LHCN-M2 (cell line): Measurements from ENCODE around the gene OS9. TPM values are rescaled to one million over a fixed set of nuclear protein-coding genes. Genes with fewer than 3 reads are reported as not detected.
"Not testable (repeated sequence)": the region's sequence is repeated elsewhere in the genome, so short reads cannot be mapped to it uniquely, and the experiment has no call there.

Source experiments
- DNase-seq: peaks from one replicate; pipeline ENCODE4 v3.0.0-alpha.2; 2012; ENCODE audit warnings: low read depth
- polyA plus RNA-seq: library from polyadenylated mRNA; unstranded; fragments of >200 nt; gene quantifications from one replicate; pipeline ENCODE4 v1.2.1, GENCODE V29; 2012; ENCODE audit warnings: missing spikeins
- total RNA-seq: library from RNA; depleted of rRNA; stranded (reverse); fragments of >200 nt; gene quantifications from 2 replicates; pipeline ENCODE4 v1.2.3, GENCODE V29; 2014; rRNA removed

OS9 gene, protein sequence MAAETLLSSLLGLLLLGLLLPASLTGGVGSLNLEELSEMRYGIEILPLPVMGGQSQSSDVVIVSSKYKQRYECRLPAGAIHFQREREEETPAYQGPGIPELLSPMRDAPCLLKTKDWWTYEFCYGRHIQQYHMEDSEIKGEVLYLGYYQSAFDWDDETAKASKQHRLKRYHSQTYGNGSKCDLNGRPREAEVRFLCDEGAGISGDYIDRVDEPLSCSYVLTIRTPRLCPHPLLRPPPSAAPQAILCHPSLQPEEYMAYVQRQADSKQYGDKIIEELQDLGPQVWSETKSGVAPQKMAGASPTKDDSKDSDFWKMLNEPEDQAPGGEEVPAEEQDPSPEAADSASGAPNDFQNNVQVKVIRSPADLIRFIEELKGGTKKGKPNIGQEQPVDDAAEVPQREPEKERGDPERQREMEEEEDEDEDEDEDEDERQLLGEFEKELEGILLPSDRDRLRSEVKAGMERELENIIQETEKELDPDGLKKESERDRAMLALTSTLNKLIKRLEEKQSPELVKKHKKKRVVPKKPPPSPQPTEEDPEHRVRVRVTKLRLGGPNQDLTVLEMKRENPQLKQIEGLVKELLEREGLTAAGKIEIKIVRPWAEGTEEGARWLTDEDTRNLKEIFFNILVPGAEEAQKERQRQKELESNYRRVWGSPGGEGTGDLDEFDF
- total RNA-seq = 184 and 214 TPM in 2 replicates
- 157 TPM for polyA plus RNA-seq

- DNase-seq = peak; percentile 100
These were observed at the start of gene OS9 for GRCh38 chr12:57693659-57694458. OS9 (plus strand) TSS chr12:57694132; CDS start chr12:57694162, 30 bp downstream.

- peak; percentile 63 for DNase-seq
These were observed 47.8 kb upstream of the OS9 start for GRCh38 chr12:57645990-57646658.

- not testable (repeated sequence) for DNase-seq
These were observed 47.3 kb upstream of the OS9 start for GRCh38 chr12:57646659-57647049.

- no peak for DNase-seq
These were observed 39.9 kb upstream of the OS9 start for GRCh38 chr12:57654042-57654441.

DNA sequence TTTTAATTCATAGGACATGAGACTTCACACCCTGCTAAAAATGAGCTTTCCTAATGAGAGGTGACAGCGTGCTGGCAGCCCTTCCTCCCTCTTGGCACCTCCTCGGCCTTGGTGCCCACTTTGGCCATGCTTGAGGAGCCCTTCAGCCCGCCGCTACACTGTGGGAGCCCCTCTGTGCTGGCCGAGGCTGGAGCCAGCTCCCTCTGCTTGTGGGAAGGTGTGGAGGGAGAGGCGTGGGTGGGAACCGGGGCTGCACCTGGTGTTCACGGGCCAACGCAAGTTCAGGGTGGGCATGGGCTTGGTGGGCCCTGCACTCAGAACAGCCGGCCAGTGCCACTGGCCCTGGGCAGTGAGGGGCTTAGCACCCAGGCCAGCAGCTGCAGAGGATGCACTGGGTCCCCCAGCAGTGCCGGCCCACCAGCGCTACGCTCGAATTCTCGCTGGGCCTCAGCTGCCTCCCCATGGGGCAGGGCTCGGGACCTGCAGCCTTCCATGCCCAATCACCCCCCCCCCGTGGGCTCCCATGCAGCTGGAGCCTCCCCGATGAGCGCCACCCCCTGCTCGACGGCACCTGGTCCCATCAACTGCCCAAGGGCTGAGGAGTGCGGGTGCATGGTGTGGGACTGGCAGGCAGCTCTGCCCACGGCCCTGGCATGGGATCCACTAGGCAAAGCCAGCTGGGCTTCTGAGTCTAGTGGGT is 38.2 kb upstream of the OS9 start:
- no peak for DNase-seq

DNA sequence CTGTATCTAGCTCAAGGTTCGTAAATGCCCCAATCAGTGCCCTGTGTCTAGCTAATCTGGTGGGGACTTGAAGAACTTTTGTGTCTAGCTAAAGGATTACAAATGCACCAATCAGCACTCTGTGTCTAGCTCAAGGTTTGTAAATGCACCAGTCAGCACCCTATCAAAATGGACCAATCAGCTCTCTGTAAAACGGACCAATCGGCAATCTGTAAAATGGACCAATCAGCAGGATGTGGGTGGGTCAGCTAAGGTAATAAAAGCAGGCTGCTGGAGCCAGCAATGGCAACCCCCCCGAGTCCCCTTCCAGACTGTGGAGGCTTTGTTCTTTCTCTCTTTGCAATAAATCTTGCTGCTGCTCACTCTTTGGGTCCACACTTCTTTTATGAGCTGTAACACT is 37.5 kb upstream of the OS9 start:
- not testable (repeated sequence) for DNase-seq

GRCh38 chr12:57657744-57658143 is 36.2 kb upstream of the OS9 start:
- peak; percentile 10 for DNase-seq

GRCh38 chr12:57658890-57659289 is 35.0 kb upstream of the OS9 start:
- no peak for DNase-seq

DNA sequence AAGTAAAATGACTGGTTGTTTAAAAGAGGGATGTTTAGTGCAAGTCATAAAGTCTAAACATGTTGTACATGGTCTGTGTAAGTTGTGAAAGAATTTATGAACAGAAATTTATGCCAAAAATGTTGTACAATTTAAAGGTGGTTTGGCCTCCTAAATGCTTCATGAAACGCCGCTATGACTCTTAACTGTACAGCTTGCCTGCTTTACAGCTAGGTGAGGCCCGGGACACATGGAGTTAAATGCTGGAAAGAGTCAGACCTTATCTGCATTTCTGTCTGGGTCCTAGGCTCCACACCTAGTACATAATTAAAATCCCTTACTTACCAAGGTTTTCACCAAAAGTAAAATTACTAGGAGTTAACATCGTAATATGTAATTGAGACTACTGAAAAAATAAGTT is 32.6 kb upstream of the OS9 start:
- no peak for DNase-seq

DNA sequence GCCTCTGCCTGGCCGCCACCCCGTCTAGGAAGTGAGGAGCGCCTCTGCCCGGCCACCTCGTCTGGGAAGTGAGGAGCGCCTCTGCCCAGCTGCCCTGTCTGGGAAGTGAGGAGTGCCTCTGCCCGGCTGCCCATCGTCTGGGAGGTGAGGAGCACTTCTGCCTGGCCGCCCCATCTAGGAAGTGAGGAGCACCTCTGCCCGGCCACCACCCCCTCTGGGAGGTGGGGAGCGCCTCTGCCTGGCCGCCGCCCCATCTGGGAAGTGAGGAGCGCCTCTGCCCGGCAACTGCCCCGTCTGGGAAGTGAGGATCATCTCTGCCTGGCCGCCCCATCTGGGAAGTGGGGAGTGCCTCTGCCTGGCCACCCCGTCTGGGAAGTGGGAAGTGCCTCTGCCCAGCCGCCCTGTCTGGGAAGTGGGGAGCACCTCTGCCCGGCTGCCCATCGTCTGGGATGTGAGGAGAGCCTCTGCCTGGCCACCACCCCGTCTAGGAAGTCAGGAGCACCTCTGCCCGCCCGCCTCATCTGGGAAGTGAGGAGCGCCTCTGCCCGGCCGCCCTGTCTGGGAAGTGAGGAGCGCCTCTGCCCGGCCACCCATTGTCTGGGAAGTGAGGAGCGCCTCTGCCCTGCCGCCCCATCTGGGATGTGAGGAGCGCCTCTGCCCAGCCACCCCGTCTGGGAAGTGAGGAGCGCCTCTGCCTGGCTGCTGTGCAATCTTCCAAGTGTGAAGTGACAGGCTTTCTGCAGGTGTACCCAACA is 28.7 kb upstream of the OS9 start:
- not testable (repeated sequence) for DNase-seq

GRCh38 chr12:57666897-57667296 is 27.0 kb upstream of the OS9 start:
- DNase-seq = no peak

DNA sequence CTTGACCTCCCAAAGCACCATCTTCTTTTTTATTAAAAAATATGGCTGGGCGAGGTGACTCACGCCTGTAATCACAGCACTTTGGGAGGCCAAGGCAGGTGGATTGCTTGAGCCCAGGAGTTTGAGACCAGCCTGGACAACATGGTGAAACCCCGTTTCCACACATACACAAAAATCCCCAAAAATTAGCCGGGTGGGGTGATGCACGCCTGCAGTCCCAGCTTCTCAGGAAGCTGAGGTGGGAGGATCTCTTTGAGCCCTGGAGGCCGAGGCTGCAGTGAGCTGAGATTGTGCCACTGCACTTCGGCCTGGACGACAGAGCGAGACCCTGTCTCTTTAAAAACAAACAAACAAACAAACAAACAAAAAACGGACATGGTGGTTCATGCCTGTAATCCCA is 24.2 kb upstream of the OS9 start:
- DNase-seq = not testable (repeated sequence)

GRCh38 chr12:57671811-57672210 is 22.1 kb upstream of the OS9 start:
- DNase-seq = not testable (repeated sequence)

DNA sequence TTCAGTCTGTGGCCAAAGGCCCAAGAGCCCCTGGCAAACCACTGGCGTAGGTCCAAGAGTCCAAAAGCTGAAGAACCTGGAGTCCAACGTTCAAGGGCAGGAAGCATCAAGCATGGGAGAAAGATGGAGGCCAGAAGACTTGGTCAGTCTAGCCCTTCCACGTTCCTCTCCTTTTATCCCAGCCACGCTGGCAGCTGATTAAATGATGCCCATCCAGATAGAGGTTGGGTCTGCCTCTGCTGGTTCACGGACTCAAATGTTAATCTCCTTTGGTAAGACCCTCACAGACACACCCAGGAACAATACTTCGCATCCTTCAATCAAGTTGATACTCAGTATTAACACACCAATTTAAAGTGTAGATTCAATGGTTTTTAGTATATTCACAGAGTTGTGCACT is 21.1 kb upstream of the OS9 start:
- no peak for DNase-seq

DNA sequence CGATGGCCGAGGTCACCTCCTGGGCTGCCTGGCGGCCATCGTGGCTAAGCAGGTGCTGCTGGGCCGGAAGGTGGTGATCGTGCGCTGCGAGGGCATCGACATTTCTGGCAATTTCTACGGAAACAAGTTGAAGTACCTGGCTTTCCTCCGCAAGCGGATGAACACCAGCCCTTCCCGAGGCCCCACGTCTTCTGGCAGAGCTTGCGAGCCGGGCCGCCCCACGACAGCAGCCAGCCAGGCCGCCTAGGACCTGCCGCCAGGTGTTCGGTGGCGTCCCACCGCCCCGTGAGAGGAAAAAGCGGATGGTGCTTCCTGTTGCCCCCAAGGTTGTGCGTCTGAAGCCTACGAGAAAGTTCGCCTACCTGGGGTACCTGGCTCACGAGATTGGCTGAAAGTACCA is 19.2 kb upstream of the OS9 start:
- no peak for DNase-seq

DNA sequence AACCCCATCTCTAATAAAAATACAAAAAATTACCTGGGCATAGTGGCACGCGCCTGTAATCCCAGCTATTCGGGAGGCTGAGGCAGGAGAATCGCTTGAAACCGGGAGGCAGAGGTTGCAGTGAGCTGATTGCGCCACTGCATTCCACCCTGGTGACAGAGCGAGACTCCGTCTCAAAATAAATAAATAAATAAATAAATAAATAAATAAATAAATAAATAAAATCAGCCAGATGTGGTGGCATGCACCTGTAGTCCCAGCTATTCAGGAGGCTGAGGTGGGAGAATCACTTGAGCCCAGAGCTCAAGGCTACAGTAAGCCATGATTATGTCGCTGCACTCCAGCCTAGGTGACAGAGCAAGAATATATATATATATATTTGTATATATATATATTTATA is 16.0 kb upstream of the OS9 start:
- not testable (repeated sequence) for DNase-seq

DNA sequence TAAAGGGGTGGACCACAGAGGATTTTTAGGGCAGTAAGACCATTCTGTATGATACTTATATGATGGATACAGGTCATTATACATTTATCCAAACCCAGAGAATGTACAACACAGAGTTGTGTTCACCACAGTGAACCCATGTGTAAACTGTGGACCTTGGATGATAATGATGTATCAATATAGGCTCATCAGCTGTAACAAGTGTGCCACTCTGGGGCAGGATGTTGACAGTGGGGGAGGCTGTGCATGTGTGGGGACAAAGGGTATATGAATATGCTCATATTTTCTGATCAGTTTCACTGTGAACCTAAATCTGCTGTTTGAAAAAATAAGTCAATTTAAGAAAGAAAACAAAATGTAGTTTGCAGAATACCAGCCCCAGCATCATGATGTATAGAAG is 14.2 kb upstream of the OS9 start:
- DNase-seq = no peak

- DNase-seq = no peak
These were observed 6.1 kb upstream of the OS9 start for GRCh38 chr12:57687862-57688261.

DNA sequence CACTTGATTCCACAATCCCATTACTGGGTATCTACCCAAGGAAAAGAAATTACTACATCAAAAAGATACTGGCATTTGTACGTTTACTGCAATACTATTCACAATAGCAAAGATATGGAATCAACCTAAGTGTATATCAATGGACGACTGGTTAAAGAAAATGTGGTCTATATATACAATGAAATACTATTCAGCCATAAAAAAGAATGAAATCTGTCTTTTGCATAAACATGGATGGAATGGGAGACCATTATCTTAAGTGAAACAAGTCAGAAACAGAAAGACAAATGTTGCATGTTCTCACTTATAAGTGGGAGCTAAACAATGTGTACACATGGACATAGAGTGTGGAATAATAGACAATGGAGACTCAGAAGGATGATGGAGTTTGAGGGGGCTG is 5.0 kb upstream of the OS9 start:
- DNase-seq = no peak

DNA sequence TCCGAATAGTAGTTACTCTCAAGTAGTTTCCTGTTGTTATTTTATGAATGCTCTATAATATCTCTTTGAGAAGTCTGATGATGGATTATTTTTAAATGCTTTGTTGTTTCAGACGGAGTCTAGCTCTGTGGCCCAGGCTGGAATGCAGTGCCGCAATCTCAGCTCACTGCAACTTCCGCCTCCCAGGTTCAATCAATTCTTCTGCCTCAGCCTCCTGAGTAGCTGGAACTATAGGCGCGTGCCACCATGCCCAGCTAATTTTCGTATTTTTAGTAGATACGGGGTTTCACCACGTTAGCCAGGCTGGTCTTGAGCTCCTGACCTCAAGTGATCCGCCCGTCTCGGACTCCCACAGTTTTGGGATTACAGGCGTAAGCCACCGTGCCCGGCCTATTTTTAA is 1.4 kb upstream of the OS9 start:
- DNase-seq = no peak
